Stimulated activated CD4-positive, alpha-beta T cell treated with anti-CD3 and anti-CD28 coated beads, Interleukin-1b, Interleukin-23, amount 100 ng/mL, for 1 hour (primary cell): ENCODE results near the gene PUS3.

Experiments used
- DNase-seq, 2 donors: peaks; one replicate each; pipeline ENCODE4 v3.0.0-alpha.2; 2020; ENCODE audit warnings: low read depth in 2 of 2

The PUS3 gene

GRCh38 chr11:125902927-125903710 is at the start of gene PUS3:
PUS3 (minus strand) TSS chr11:125903206; CDS start chr11:125896284, 6,922 bp downstream.
- DNase-seq = peak; percentile 63 to 79

- DNase-seq = no peak
Observed at GRCh38 chr11:125952559-125952958, 49.6 kb upstream of the PUS3 start.

GRCh38 chr11:125951731-125952130 is 48.7 kb upstream of the PUS3 start:
- no peak for DNase-seq

- no peak for DNase-seq
Observed at GRCh38 chr11:125950696-125951651, 48.0 kb upstream of the PUS3 start.

GRCh38 chr11:125950178-125950490 is 47.1 kb upstream of the PUS3 start:
- DNase-seq = no peak

GRCh38 chr11:125949271-125950177 is 46.5 kb upstream of the PUS3 start:
- DNase-seq = no peak

- no peak for DNase-seq
Observed at GRCh38 chr11:125948278-125949051, 45.5 kb upstream of the PUS3 start.

- DNase-seq = no peak
Observed at GRCh38 chr11:125947419-125948277, 44.6 kb upstream of the PUS3 start.

- DNase-seq = no peak
Observed at GRCh38 chr11:125946712-125947418, 43.9 kb upstream of the PUS3 start.

GRCh38 chr11:125945797-125946520 is 43.0 kb upstream of the PUS3 start, which contains the start of gene VSIG10L2:
VSIG10L2 (plus strand) TSS chr11:125946044; CDS start chr11:125946056, 12 bp downstream.
- DNase-seq = no peak

GRCh38 chr11:125945011-125945796 is 42.2 kb upstream of the PUS3 start:
- no peak for DNase-seq

GRCh38 chr11:125944350-125945010 is 41.5 kb upstream of the PUS3 start:
- DNase-seq = no peak

- no peak for DNase-seq
Observed at GRCh38 chr11:125943661-125944349, 40.8 kb upstream of the PUS3 start.

GRCh38 chr11:125942771-125943428 is 39.9 kb upstream of the PUS3 start:
- DNase-seq = no peak

GRCh38 chr11:125941619-125942611 is 38.9 kb upstream of the PUS3 start:
- DNase-seq = peak in 1 of 2 donors; percentile 34
